GM12891 (cell line): ENCODE data around the gene VPS4B.

ENCODE experiments used
- PAX5 ChIP-seq: IDR thresholded peaks from 2 replicates; pipeline ENCODE4 v1.6.1; 2011; ENCODE audit warnings: low read length, moderate library complexity, mild to moderate bottlenecking; ENCODE audit not compliant: insufficient read depth, severe bottlenecking
- POLR2A ChIP-seq: IDR thresholded peaks from 2 replicates; pipeline ENCODE4 v1.6.1; 2011; ENCODE audit warnings: low read depth, low read length, control low read depth
- POLR2AphosphoS5 ChIP-seq: IDR thresholded peaks from 2 replicates; pipeline ENCODE4 v1.6.1; 2011; ENCODE audit warnings: low read depth, low read length, control low read depth

DNA sequence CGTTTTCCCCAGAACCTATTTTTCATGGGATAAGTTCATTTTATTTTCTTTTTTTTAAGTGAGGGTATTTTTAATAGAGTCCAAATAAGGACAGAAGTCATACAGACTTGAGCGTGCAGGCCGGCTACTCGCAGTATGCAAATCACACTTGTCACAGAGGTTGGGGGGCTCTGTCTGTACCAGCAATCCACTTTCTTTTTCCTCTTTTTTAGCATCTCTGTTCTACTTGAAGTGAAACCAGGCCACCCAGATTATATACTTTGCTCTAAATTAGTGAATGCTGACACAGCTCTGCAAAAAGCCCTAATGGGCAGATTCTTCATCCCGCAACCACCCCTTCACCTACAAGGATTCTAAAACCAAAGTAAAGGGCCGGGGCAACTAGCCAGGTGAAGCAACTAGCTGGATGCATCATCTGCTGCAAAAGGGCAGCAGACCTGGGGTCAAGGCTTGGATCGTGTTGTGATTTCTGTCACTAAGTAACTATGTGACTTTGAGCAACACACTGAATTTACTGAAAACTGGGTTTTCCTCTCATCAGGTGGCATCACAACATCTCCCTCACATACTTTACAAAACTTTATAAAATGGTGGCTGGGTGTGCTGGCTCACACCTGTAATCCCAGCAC lies 73.7 kb downstream of the VPS4B start:
- no peak for TF ChIP-seq POLR2A
- TF ChIP-seq POLR2AphosphoS5, result no peak
- TF ChIP-seq PAX5, result no peak
